OCI-LY3 (cell line): Measurements from ENCODE around the gene TNFRSF4.

Experiments used
- H2AFZ ChIP-seq: fragments of 200-600, 300-600 bp; shearing (Covaris generic); 2 replicates; pipeline ENCODE4 v1.6.0; 2014; ENCODE audit warnings: antibody characterized with exemption, low read depth, low read length
- H3K27ac ChIP-seq: fragments of 200-600, 300-600 bp; sonication (generic); 2 replicates; pipeline ENCODE4 v1.5.1; 2014; ENCODE audit warnings: mild to moderate bottlenecking, low read length, moderate library complexity, mixed read lengths
- H3K27me3 ChIP-seq: fragments of 200-600, 300-600 bp; sonication (generic); 2 replicates; pipeline ENCODE4 v1.6.1; 2014; ENCODE audit warnings: low read depth, low read length, mixed read lengths
- H3K36me3 ChIP-seq: fragments of 200-600, 300-600 bp; sonication (generic); replicated peaks from 2 replicates; pipeline ENCODE3; 2014; ENCODE audit warnings: low read depth, low read length, mixed read lengths
- H3K4me1 ChIP-seq: fragments of 300-600, 200-600 bp; sonication (generic); 2 replicates; pipeline ENCODE4 v1.6.1; 2014; ENCODE audit warnings: low read length, mixed read lengths
- H3K4me2 ChIP-seq: fragments of 200-600, 300-600 bp; sonication (generic); 2 replicates; pipeline ENCODE4 v1.6.1; 2014; ENCODE audit warnings: low read length, mixed read lengths
- H3K4me3 ChIP-seq: fragments of 300-600, 200-600 bp; sonication (generic); 2 replicates; pipeline ENCODE4 v1.5.1; 2014; ENCODE audit warnings: antibody characterized with exemption, mild to moderate bottlenecking, low read length, moderate library complexity
- H3K79me2 ChIP-seq: fragments of 300-600, 200-600 bp; shearing (Covaris generic); 2 replicates; pipeline ENCODE4 v1.6.1; 2014; ENCODE audit warnings: mild to moderate bottlenecking, low read length, mixed read lengths
- H3K9ac ChIP-seq: fragments of 300-600, 200-600 bp; shearing (Covaris generic); 2 replicates; pipeline ENCODE4 v1.6.0; 2014; ENCODE audit warnings: mild to moderate bottlenecking, low read length, moderate library complexity
- H3K9me3 ChIP-seq: fragments of 200-600, 300-600 bp; shearing (Covaris generic); 2 replicates; pipeline ENCODE4 v1.6.1; 2014; ENCODE audit warnings: low read length, mixed read lengths; ENCODE audit not compliant: insufficient read depth
- H4K20me1 ChIP-seq: fragments of 200-600, 300-600 bp; sonication (generic); 2 replicates; pipeline ENCODE4 v1.6.1; 2016; ENCODE audit warnings: low read length, mixed read lengths; ENCODE audit not compliant: insufficient read depth
- CTCF ChIP-seq: fragments of 200-600, 300-600 bp; sonication (generic); IDR thresholded peaks from 2 replicates; pipeline ENCODE4 v1.5.1; 2014; ENCODE audit warnings: antibody characterized with exemption, low read length, low read depth
- EZH2phosphoT487 ChIP-seq: fragments of 200-600 bp; shearing (Covaris generic); IDR thresholded peaks from 2 replicates; pipeline ENCODE4 v1.6.1; 2018; ENCODE audit warnings: antibody characterized with exemption, mixed run types, low read depth

TNFRSF4 gene

GRCh38 chr1:1207571-1207892 lies 6.4 kb downstream of the TNFRSF4 start:
- no peak overlapping the region for H3K4me2 ChIP-seq
- no peak overlapping the region for H3K27ac ChIP-seq
- TF ChIP-seq CTCF (no peak), EZH2phosphoT487 (no peak)
- no peaks in the 10 kb centered on the region for H3K36me3 ChIP-seq
- H4K20me1 ChIP-seq = no peaks in the 10 kb centered on the region
- no peaks in the 10 kb centered on the region for H3K9me3 ChIP-seq
- peaks cover 25% of the 10 kb centered on the region for H3K27me3 ChIP-seq
- H2AFZ ChIP-seq = no peak overlapping the region
- H3K79me2 ChIP-seq = no peaks in the 10 kb centered on the region
- H3K4me1 ChIP-seq = peaks cover 12% of the 10 kb centered on the region
- H3K4me3 ChIP-seq = no peak overlapping the region
- H3K9ac ChIP-seq = no peak overlapping the region

- H4K20me1 ChIP-seq = no peaks in the 10 kb centered on the region
- no peaks in the 10 kb centered on the region for H3K79me2 ChIP-seq
- H3K9me3 ChIP-seq = no peaks in the 10 kb centered on the region
- H3K4me3 ChIP-seq = peak overlapping the region; percentile 68
- no peak overlapping the region for H3K9ac ChIP-seq
- peak overlapping the region; percentile 92 for H3K4me2 ChIP-seq
- H3K27me3 ChIP-seq = peaks cover 25% of the 10 kb centered on the region
- no peak overlapping the region for H3K27ac ChIP-seq
- TF ChIP-seq CTCF = no peak
- TF ChIP-seq EZH2phosphoT487 = no peak
- no peak overlapping the region for H2AFZ ChIP-seq
- no peaks in the 10 kb centered on the region for H3K36me3 ChIP-seq
- H3K4me1 ChIP-seq = peaks cover 12% of the 10 kb centered on the region
Measured at GRCh38 chr1:1206966-1207531, 6.9 kb downstream of the TNFRSF4 start.

- Histone ChIP-seq H3K4me3 (peak within 1 kb of the TSS; percentile 68), H3K9ac (peak within 1 kb of the TSS; percentile 22; the same call in 1 of the 2 replicates), H3K36me3 (no peaks in the 10 kb centered on the region), H3K4me1 (peaks cover 12% of the 10 kb centered on the region), H3K79me2 (no peaks in the 10 kb centered on the region), H3K27ac (no peak within 1 kb of the TSS), H3K4me2 (peak within 1 kb of the TSS; percentile 92), H3K9me3 (no peaks in the 10 kb centered on the region), H2AFZ (no peak within 1 kb of the TSS; the same call in 1 of the 2 replicates), H3K27me3 (peaks cover 25% of the 10 kb centered on the region), H4K20me1 (no peaks in the 10 kb centered on the region)
- TF ChIP-seq CTCF (no peak), EZH2phosphoT487 (no peak)
Measured at GRCh38 chr1:1206376-1206965, 7.5 kb downstream of the TNFRSF4 start, which contains the start of gene TNFRSF18. Gene TNFRSF18, minus strand, starts transcription at chr1:1206592. Its CDS starts 21 bp downstream, at chr1:1206571.

- Histone ChIP-seq H3K9me3 (no peaks in the 10 kb centered on the region), H3K4me1 (peaks cover 12% of the 10 kb centered on the region), H3K36me3 (no peaks in the 10 kb centered on the region), H3K79me2 (no peaks in the 10 kb centered on the region), H3K4me3 (peak overlapping the region; percentile 68), H2AFZ (no peak overlapping the region; the same call in 1 of the 2 replicates), H4K20me1 (no peaks in the 10 kb centered on the region), H3K27ac (no peak overlapping the region), H3K27me3 (peaks cover 25% of the 10 kb centered on the region), H3K9ac (peak overlapping the region; percentile 22; the same call in 1 of the 2 replicates), H3K4me2 (peak overlapping the region; percentile 92)
- TF ChIP-seq EZH2phosphoT487 = no peak
- TF ChIP-seq CTCF = peak; percentile 13; the same call in 1 of the 2 replicates
Measured at GRCh38 chr1:1205769-1206375, 8.1 kb downstream of the TNFRSF4 start.
